Left forelimb (tissue), 1 donor: Measurements from ENCODE around the gene BCAS4.

Experiments used
- DNase-seq: peaks from one replicate; pipeline ENCODE4 v3.0.0-alpha.2; 2018; ENCODE audit warnings: low spot score

BCAS4 gene

GRCh38 chr20:50911716-50912115, 116.9 kb downstream of the BCAS4 start:
- DNase-seq = no peak

GRCh38 chr20:50913690-50914375, 119.0 kb downstream of the BCAS4 start:
- DNase-seq = no peak

GRCh38 chr20:50915424-50915823, 120.6 kb downstream of the BCAS4 start:
- no peak for DNase-seq

- no peak for DNase-seq
Observed at GRCh38 chr20:50916257-50916656, 121.4 kb downstream of the BCAS4 start.

- DNase-seq = no peak
Observed at GRCh38 chr20:50916934-50917333, 122.1 kb downstream of the BCAS4 start.

- DNase-seq = no peak
Observed at GRCh38 chr20:50918403-50918802, 123.5 kb downstream of the BCAS4 start.

- DNase-seq = no peak
Observed at GRCh38 chr20:50919567-50919966, 124.7 kb downstream of the BCAS4 start.

GRCh38 chr20:50920997-50921396, 126.1 kb downstream of the BCAS4 start:
- DNase-seq = no peak

GRCh38 chr20:50921803-50922501, 127.1 kb downstream of the BCAS4 start:
- no peak for DNase-seq

GRCh38 chr20:50924261-50924920, 129.5 kb downstream of the BCAS4 start:
- no peak for DNase-seq

GRCh38 chr20:50926530-50926929, 131.7 kb downstream of the BCAS4 start:
- DNase-seq = no peak
